KMS-11 (cell line): ENCODE data around the gene XRN2.

Experiments used
- H2AFZ ChIP-seq: fragments of 200-600 bp; sonication (generic); 2 replicates; pipeline ENCODE4 v1.6.1; 2016; ENCODE audit warnings: antibody characterized with exemption, mixed run types, low read depth
- H3K27ac ChIP-seq: fragments of 200-600 bp; sonication (generic); 2 replicates; pipeline ENCODE4 v1.6.1; 2016; ENCODE audit warnings: mild to moderate bottlenecking, mixed run types
- H3K27me3 ChIP-seq: fragments of 200-600 bp; sonication (generic); 2 replicates; pipeline ENCODE4 v1.6.1; 2017; ENCODE audit warnings: mild to moderate bottlenecking, low read depth, mixed run types, moderate library complexity; ENCODE audit not compliant: insufficient read depth
- H3K36me3 ChIP-seq: fragments of 200-600 bp; sonication (generic); 2 replicates; pipeline ENCODE4 v1.6.1; 2017; ENCODE audit warnings: mild to moderate bottlenecking, mixed run types; ENCODE audit not compliant: insufficient read depth
- H3K4me1 ChIP-seq: fragments of 200-600 bp; sonication (generic); 2 replicates; pipeline ENCODE4 v1.6.1; 2016; ENCODE audit warnings: mild to moderate bottlenecking, low read depth, mixed run types; ENCODE audit not compliant: poor library complexity, severe bottlenecking
- H3K4me2 ChIP-seq: fragments of 200-600 bp; sonication (generic); 2 replicates; pipeline ENCODE4 v1.7.0; 2016; ENCODE audit warnings: mild to moderate bottlenecking, mixed run types
- H3K4me3 ChIP-seq: fragments of 200-600 bp; sonication (generic); IDR thresholded peaks from 2 replicates; pipeline ENCODE4 v1.6.1; 2017; ENCODE audit warnings: low read depth, low read length, mixed read lengths; ENCODE audit not compliant: insufficient read depth
- H3K79me2 ChIP-seq: fragments of 200-600 bp; sonication (generic); 2 replicates; pipeline ENCODE4 v1.6.1; 2016; ENCODE audit warnings: low read depth, mixed run types; ENCODE audit not compliant: insufficient read depth
- H3K9ac ChIP-seq: fragments of 200-600 bp; sonication (generic); 2 replicates; pipeline ENCODE4 v1.6.1; 2016; ENCODE audit warnings: mild to moderate bottlenecking, mixed run types
- H4K20me1 ChIP-seq: fragments of 200-600 bp; sonication (generic); 2 replicates; pipeline ENCODE4 v1.6.1; 2016; ENCODE audit warnings: mild to moderate bottlenecking, mixed run types; ENCODE audit not compliant: insufficient read depth
- TF ChIP-seq, protein P1 (sequence below): fragments of 200-600 bp; sonication (generic); conservative IDR thresholded peaks from 2 replicates; pipeline ENCODE4 v1.6.1; 2017; ENCODE audit warnings: low read depth, mild to moderate bottlenecking, antibody characterized with exemption, low read length, moderate library complexity, mixed read lengths

XRN2 gene

GRCh38 chr20:21384308-21384892 lies 81.3 kb downstream of the XRN2 start:
- H3K36me3 ChIP-seq: no peaks in the 10 kb centered on the region
- H3K4me2 ChIP-seq: no peak overlapping the region
- no peak overlapping the region for H2AFZ ChIP-seq
- H3K4me3 ChIP-seq: no peak overlapping the region
- no peaks in the 10 kb centered on the region for H3K79me2 ChIP-seq
- TF ChIP-seq, protein P1, sequence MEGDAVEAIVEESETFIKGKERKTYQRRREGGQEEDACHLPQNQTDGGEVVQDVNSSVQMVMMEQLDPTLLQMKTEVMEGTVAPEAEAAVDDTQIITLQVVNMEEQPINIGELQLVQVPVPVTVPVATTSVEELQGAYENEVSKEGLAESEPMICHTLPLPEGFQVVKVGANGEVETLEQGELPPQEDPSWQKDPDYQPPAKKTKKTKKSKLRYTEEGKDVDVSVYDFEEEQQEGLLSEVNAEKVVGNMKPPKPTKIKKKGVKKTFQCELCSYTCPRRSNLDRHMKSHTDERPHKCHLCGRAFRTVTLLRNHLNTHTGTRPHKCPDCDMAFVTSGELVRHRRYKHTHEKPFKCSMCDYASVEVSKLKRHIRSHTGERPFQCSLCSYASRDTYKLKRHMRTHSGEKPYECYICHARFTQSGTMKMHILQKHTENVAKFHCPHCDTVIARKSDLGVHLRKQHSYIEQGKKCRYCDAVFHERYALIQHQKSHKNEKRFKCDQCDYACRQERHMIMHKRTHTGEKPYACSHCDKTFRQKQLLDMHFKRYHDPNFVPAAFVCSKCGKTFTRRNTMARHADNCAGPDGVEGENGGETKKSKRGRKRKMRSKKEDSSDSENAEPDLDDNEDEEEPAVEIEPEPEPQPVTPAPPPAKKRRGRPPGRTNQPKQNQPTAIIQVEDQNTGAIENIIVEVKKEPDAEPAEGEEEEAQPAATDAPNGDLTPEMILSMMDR: no peak
- H3K4me1 ChIP-seq: no peaks in the 10 kb centered on the region
- H3K27me3 ChIP-seq: no peaks in the 10 kb centered on the region
- H3K27ac ChIP-seq: no peak overlapping the region
- no peak overlapping the region for H3K9ac ChIP-seq
- no peaks in the 10 kb centered on the region for H4K20me1 ChIP-seq

DNA sequence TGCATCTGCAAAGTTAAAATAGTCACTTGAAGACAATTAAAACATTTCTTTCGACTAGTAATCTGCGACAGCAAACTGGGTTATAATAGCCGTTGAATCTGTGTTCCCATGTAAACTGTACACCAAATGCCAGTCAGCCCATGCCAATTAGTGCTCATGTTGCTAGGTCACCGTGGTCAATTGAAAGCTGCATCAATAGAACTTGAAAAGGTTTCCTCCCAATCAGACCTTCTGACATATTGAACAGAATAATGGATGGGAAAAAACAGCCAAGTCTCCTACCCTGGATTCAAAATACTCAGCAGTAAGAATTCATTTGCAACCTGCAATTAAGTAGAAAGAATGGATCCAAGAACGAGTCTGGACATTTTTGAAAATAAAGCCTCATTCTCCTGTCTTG lies 83.0 kb downstream of the XRN2 start:
- TF ChIP-seq, protein P1: no peak
- H3K9ac ChIP-seq: no peak overlapping the region
- no peaks in the 10 kb centered on the region for H4K20me1 ChIP-seq
- no peak overlapping the region for H3K4me2 ChIP-seq
- H3K79me2 ChIP-seq: no peaks in the 10 kb centered on the region
- H3K4me1 ChIP-seq: no peaks in the 10 kb centered on the region
- H3K27ac ChIP-seq: no peak overlapping the region
- no peak overlapping the region for H3K4me3 ChIP-seq
- no peaks in the 10 kb centered on the region for H3K36me3 ChIP-seq
- H2AFZ ChIP-seq: no peak overlapping the region
- no peaks in the 10 kb centered on the region for H3K27me3 ChIP-seq

- TF ChIP-seq, protein P1: no peak
Measured at GRCh38 chr20:21387528-21387927, 84.4 kb downstream of the XRN2 start.

GRCh38 chr20:21388566-21388965 lies 85.4 kb downstream of the XRN2 start:
- Histone ChIP-seq H3K4me1 (no peaks in the 10 kb centered on the region), H3K79me2 (no peaks in the 10 kb centered on the region), H2AFZ (no peak overlapping the region), H3K9ac (no peak overlapping the region), H3K4me3 (no peak overlapping the region), H3K27ac (no peak overlapping the region), H4K20me1 (no peaks in the 10 kb centered on the region), H3K36me3 (no peaks in the 10 kb centered on the region), H3K27me3 (no peaks in the 10 kb centered on the region), H3K4me2 (no peak overlapping the region)
- TF ChIP-seq, protein P1: no peak

More at GRCh38 chr20:21387528-21387927, 84.4 kb downstream of the XRN2 start:
- no peaks in the 10 kb centered on the region for H3K27me3 ChIP-seq
- no peak overlapping the region for H3K27ac ChIP-seq
- H2AFZ ChIP-seq: no peak overlapping the region
- H4K20me1 ChIP-seq: no peaks in the 10 kb centered on the region
- H3K4me2 ChIP-seq: no peak overlapping the region
- H3K4me3 ChIP-seq: no peak overlapping the region
- no peaks in the 10 kb centered on the region for H3K4me1 ChIP-seq
- no peak overlapping the region for H3K9ac ChIP-seq
- no peaks in the 10 kb centered on the region for H3K36me3 ChIP-seq
- H3K79me2 ChIP-seq: no peaks in the 10 kb centered on the region
